Lung (tissue), 12 donors: ENCODE results near the gene BCAS3. TPM values are rescaled to one million over a fixed set of nuclear protein-coding genes. Genes with fewer than 3 reads are reported as not detected.

Experiments
- ATAC-seq: fragments of 200-7000 bp; cut with Tn5 transposase; one replicate; pipeline ENCODE4 v1.9.1; 2020; ENCODE audit warnings: moderate number of reproducible peaks; ENCODE audit not compliant: insufficient read depth, low FRiP score
- DNase-seq, 3 donors: peaks; one replicate each; pipeline ENCODE4 v3.0.0-alpha.2; 2013 to 2017
- H3K27ac ChIP-seq, 2 donors: one replicate each; pipeline ENCODE4 v1.5.1; 2013; ENCODE audit warnings: mild to moderate bottlenecking in 2 of 2, moderate library complexity in 2 of 2, control low read depth in 1 of 2, inconsistent platforms in 1 of 2, low read depth in 1 of 2, low read length in 1 of 2
- H3K27me3 ChIP-seq, 3 donors: one replicate each; pipeline ENCODE4 v1.5.1; 2013; ENCODE audit warnings: low read length in 2 of 3; ENCODE audit not compliant: control insufficient read depth in 3 of 3, insufficient read depth in 3 of 3
- H3K36me3 ChIP-seq, 4 donors: one replicate each; pipeline ENCODE4 v1.5.1; 2013; ENCODE audit warnings: low read length in 4 of 4, mild to moderate bottlenecking in 1 of 4, moderate library complexity in 1 of 4; ENCODE audit not compliant: control insufficient read depth in 4 of 4, insufficient read depth in 4 of 4
- H3K4me1 ChIP-seq, 5 donors: one replicate each; pipeline ENCODE4 v1.5.1; 2013; ENCODE audit warnings: low read length in 5 of 5, mild to moderate bottlenecking in 2 of 5, moderate library complexity in 1 of 5; ENCODE audit not compliant: control insufficient read depth in 5 of 5, insufficient read depth in 5 of 5
- H3K4me3 ChIP-seq: one replicate; pipeline ENCODE4 v1.5.1; 2013; ENCODE audit warnings: mild to moderate bottlenecking, control low read depth, moderate library complexity
- H3K9ac ChIP-seq, 2 donors: one replicate each; pipeline ENCODE4 v1.5.1; 2013; ENCODE audit warnings: low read length in 2 of 2, control low read depth in 1 of 2; ENCODE audit not compliant: insufficient read depth in 1 of 2
- H3K9me3 ChIP-seq, 4 donors: one replicate each; pipeline ENCODE4 v1.5.1; 2013; ENCODE audit warnings: low read length in 3 of 4, mild to moderate bottlenecking in 1 of 4, moderate library complexity in 1 of 4; ENCODE audit not compliant: control insufficient read depth in 4 of 4, insufficient read depth in 3 of 4
- CTCF ChIP-seq: IDR thresholded peaks from 2 replicates; pipeline ENCODE4 v1.5.1; 2012; ENCODE audit warnings: mild to moderate bottlenecking; ENCODE audit errors: control extremely low read depth, extremely low read depth
- WGBS, 2 donors: extraction: QIAGEN DNeasy Blood & Tissue Kit; methylation state at CpG; one replicate each; pipeline ENCODE4 v1.1.7; 2013; 5-methylcytosine and 5-hydroxymethylcytosine counted together
- polyA plus RNA-seq, 2 donors: library from polyadenylated mRNA; stranded (reverse); fragments of 200-250 nt; gene quantifications; one replicate each; pipeline ENCODE4 v1.2.1, GENCODE V29; 2013
- total RNA-seq, 2 donors: library from RNA; depleted of rRNA in 1 of 2; stranded (reverse); fragments of >200 nt in 1 of 2; gene quantifications; one replicate each; pipeline ENCODE4 v1.2.1, GENCODE V29; 2014 to 2021
- donor health status: control.
- donor health status: control.
- donor health status: Bipolar disorder and iron deficiency.
- donor health status: healthy.
- donor health status: DM: yes; HTN: yes; CAD: no.

BCAS3 gene
- total and polyA plus RNA-seq, 4 donors = 4.0 to 101 (median 20.3) TPM

GRCh38 chr17:60730273-60730672 is 52.6 kb downstream of the BCAS3 start:
- Histone ChIP-seq H3K9me3 (no peaks in the 10 kb centered on the region), H3K9ac (no peak overlapping the region), H3K27me3 (no peaks in the 10 kb centered on the region), H3K36me3 (no peaks in the 10 kb centered on the region), H3K27ac (no peak overlapping the region), H3K4me1 (peaks cover 0 to 18% (median 7%) of the 10 kb centered on the region in 5 donors), H3K4me3 (no peak overlapping the region)
- ATAC-seq (no peak), DNase-seq (no peak)
- WGBS, 2 donors = 27 to 30% methylated on average over 3 of the region's 3 CpGs
- TF ChIP-seq CTCF = no peak

- Histone ChIP-seq H3K9me3 (no peaks in the 10 kb centered on the region), H3K27me3 (no peaks in the 10 kb centered on the region), H3K27ac (no peak overlapping the region), H3K36me3 (no peaks in the 10 kb centered on the region), H3K4me3 (no peak overlapping the region), H3K9ac (no peak overlapping the region), H3K4me1 (no peaks in the 10 kb centered on the region)
- ATAC-seq (no peak), DNase-seq (no peak)
- 90 to 91% methylated on average over 2 of the region's 2 CpGs for WGBS, 2 donors
- TF ChIP-seq CTCF = no peak
Measured at GRCh38 chr17:60738287-60738686, 60.6 kb downstream of the BCAS3 start.

- DNase-seq (no peak), ATAC-seq (no peak)
- Histone ChIP-seq H3K9me3 (no peaks in the 10 kb centered on the region), H3K9ac (no peak overlapping the region), H3K4me1 (peaks cover 0 to 18% (median 4%) of the 10 kb centered on the region in 5 donors), H3K27me3 (no peaks in the 10 kb centered on the region), H3K36me3 (no peaks in the 10 kb centered on the region), H3K27ac (no peak overlapping the region), H3K4me3 (no peak overlapping the region)
- WGBS, 2 donors = 94 to 96% methylated on average over 4 of the region's 4 CpGs
- TF ChIP-seq CTCF = no peak
Measured at GRCh38 chr17:60740584-60740983, 62.9 kb downstream of the BCAS3 start.

- Histone ChIP-seq H3K9me3 (no peaks in the 10 kb centered on the region), H3K4me3 (no peak overlapping the region), H3K4me1 (peaks cover 0 to 22% (median 4%) of the 10 kb centered on the region in 5 donors), H3K9ac (no peak overlapping the region), H3K36me3 (no peaks in the 10 kb centered on the region), H3K27ac (no peak overlapping the region), H3K27me3 (no peaks in the 10 kb centered on the region)
- no peak for TF ChIP-seq CTCF
- ATAC-seq = no peak
- 97% methylated on average over 4 of the region's 4 CpGs for whole genome bisulfite sequencing, 2 donors
- DNase-seq = no peak
Measured at GRCh38 chr17:60741031-60741430, 63.4 kb downstream of the BCAS3 start.
